Stimulated activated CD4-positive, alpha-beta T cell treated with anti-CD3 and anti-CD28 coated beads, Interleukin-2, amount 100 ng/mL, for 4 hours (primary cell): ENCODE results near the gene PIP5KL1.

Experiments
- DNase-seq: peaks from one replicate; pipeline ENCODE4 v3.0.0-alpha.2; 2020; ENCODE audit warnings: low read depth

The PIP5KL1 gene

GRCh38 chr9:127873223-127873691, 57.3 kb downstream of the PIP5KL1 start:
- no peak for DNase-seq

- no peak for DNase-seq
Measured at GRCh38 chr9:127872369-127873222, 58.0 kb downstream of the PIP5KL1 start.

GRCh38 chr9:127871531-127871930, 59.0 kb downstream of the PIP5KL1 start:
- no peak for DNase-seq

- no peak for DNase-seq
Measured at GRCh38 chr9:127870887-127871286, 59.7 kb downstream of the PIP5KL1 start.
